GM18505 (cell line): ENCODE measurements around the gene RNU6-9.

Experiments used
- ATAC-seq: cut with Tn5 transposase; IDR thresholded peaks from one replicate; pipeline ENCODE4 v1.9.1; 2021; ENCODE audit not compliant: unreplicated experiment
- POLR2A ChIP-seq: IDR thresholded peaks from 4 replicates; pipeline ENCODE4 v1.6.1; 2011; ENCODE audit warnings: borderline replicate concordance; ENCODE audit not compliant: insufficient read depth, insufficient read length; ENCODE audit errors: extremely low read depth

RNU6-9 gene

GRCh38 chr19:931860-932647 is 38.8 kb downstream of the RNU6-9 start:
- ATAC-seq, result no peak
- no peak for TF ChIP-seq POLR2A

GRCh38 chr19:932648-933552 is 39.6 kb downstream of the RNU6-9 start:
- no peak for ATAC-seq
- no peak for TF ChIP-seq POLR2A

GRCh38 chr19:933553-933882 is 40.2 kb downstream of the RNU6-9 start:
- no peak for ATAC-seq
- no peak for TF ChIP-seq POLR2A

- no peak for TF ChIP-seq POLR2A
- ATAC-seq, result no peak
Measured at GRCh38 chr19:934197-934840, 41.0 kb downstream of the RNU6-9 start.

GRCh38 chr19:934865-935479 is 41.7 kb downstream of the RNU6-9 start:
- ATAC-seq, result no peak
- no peak for TF ChIP-seq POLR2A

- no peak for ATAC-seq
- TF ChIP-seq POLR2A, result no peak
Measured at GRCh38 chr19:936175-936546, 42.9 kb downstream of the RNU6-9 start.

- ATAC-seq, result no peak
- TF ChIP-seq POLR2A, result no peak
Measured at GRCh38 chr19:937259-937694, 44.0 kb downstream of the RNU6-9 start.

- no peak for TF ChIP-seq POLR2A
- no peak for ATAC-seq
Measured at GRCh38 chr19:938233-938923, 45.1 kb downstream of the RNU6-9 start.

- no peak for TF ChIP-seq POLR2A
- ATAC-seq, result no peak
Measured at GRCh38 chr19:939439-939838, 46.2 kb downstream of the RNU6-9 start.

- TF ChIP-seq POLR2A, result no peak
- ATAC-seq, result no peak
Measured at GRCh38 chr19:939922-940321, 46.6 kb downstream of the RNU6-9 start.

- peak; percentile 41 for ATAC-seq
- no peak for TF ChIP-seq POLR2A
Measured at GRCh38 chr19:940591-941291, 47.5 kb downstream of the RNU6-9 start.
